Activated CD4-positive, alpha-beta T cell treated with anti-CD3 and anti-CD28 coated beads, Interleukin-2, Interleukin-6, amounts not matched to agents 100 ng/mL and 50 ng/mL, durations not matched to agents 16 hours and 8 hours (primary cell): ENCODE data around the gene UBR2.
"Not testable (repeated sequence)": the region's sequence is repeated elsewhere in the genome, so short reads cannot be mapped to it uniquely, and the experiment has no call there.

ENCODE experiments used
- DNase-seq: peaks from one replicate; pipeline ENCODE4 v3.0.0-alpha.2; 2020

Gene UBR2

DNA sequence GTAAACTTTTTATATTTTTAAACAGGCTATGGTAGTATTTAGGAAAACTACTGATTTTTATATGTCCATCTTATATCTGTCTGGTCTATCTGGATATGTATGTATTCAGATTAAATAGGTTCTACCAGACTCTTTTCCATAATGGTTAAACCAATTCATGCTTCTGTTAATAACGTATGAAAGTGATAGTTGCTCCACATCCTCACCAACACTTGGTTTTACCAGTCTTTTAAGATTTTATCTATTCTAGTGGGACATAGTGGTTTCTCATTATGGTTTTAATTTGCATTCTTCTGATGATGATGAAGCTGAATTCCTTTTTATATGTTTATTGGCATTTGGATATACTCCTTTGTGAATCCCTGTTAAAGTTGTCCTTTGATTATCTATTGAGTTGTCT lies 56.1 kb downstream of the UBR2 start:
- DNase-seq: no peak

- no peak for DNase-seq
Measured at GRCh38 chr6:42624601-42625000, 60.8 kb downstream of the UBR2 start.

DNA sequence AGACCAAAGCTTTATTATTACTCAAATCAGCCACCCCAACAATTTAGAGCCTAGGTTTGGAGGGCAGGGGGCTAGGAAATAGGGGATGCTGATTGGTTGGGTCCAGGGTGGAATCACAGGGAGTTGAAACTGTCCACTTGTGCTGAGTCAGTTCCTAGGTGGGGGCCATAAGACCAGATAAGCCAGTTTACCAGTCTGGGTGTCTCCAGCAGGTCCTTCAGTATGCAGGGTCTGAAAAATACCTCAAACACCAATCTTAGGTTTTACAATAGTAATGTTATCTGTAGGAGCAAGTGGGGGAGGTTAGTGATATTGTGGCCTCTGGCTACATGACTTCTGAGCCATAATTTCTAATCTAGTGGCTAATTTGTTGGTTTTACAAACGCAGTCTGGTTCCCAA lies 63.2 kb downstream of the UBR2 start:
- DNase-seq: no peak

DNA sequence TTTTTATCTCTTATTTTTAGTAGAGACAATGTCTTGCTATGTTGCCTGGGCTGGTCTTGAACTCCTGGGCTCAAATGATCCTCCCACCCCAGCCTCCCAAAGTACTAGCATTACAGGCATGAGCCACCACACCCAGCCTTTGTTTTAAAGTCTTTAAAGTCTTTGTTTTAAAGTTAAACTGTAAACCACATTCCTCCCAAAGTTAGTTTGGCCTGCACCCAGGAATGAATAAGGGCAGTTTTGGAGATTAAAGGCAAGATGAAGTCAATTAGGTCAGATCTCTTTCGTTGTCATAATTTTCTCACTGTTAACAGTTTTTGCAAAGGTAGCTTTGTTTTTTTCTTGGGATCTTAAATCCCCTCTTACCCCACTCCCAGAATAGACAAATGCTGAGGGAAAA lies 63.8 kb downstream of the UBR2 start:
- DNase-seq: no peak

DNA sequence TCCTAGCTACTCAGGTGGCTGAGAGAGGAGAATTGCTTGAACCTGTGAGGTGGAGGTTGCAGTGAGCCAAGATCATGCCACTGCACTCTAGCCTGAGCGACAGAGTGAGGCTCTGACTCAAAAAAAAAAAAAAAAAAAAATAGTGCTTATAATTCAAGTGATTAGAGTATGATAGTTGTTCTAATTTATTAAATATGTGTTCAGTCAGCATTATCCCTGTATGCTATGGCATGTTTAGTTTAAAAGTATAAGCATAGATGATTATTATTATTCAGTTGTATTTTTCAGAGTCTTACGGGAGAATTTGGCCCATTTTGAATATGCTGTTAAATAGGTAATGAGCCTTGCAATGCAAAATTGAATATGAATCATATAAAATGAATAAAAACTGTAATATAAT lies 64.8 kb downstream of the UBR2 start:
- no peak for DNase-seq

GRCh38 chr6:42629845-42630244 lies 66.0 kb downstream of the UBR2 start:
- DNase-seq: peak; percentile 5

DNA sequence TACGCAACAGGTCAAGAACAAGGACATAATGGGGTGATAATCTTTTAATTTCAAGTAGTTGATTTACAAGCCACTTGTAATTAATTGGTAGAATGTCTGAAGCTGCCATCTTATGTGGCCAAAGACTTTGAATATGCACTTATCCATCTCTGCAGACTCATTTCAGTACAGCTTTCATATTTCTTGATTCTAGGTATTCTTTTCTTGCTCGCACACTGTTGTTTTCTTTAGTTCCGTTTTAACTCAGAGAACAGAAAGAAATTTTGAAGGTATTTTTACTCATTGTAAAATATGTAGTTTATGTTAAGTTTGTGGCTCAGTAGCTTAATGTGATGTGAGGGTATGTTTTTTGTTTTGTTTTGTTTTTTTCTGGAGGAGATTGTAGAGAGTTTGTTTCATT lies 73.9 kb downstream of the UBR2 start:
- DNase-seq: peak; percentile 56

DNA sequence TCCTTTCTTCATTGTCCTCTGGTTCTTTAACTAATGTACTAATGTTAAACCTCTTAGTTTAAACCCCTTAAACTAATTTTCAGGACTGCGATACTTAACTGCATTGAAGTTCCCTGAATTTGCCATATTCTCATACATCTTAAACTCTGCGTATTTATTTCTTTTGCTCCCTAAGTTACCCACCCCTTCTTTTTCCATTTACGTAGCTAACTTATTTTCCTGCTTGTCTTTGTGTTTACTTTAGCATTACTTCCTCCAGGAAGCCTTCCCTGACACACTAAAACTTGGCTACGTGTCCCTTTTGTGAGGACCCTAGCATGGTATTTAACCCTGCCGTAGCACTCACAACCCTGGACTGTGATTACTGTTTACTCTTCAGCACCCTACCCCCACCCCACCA lies 79.0 kb downstream of the UBR2 start:
- DNase-seq: no peak

DNA sequence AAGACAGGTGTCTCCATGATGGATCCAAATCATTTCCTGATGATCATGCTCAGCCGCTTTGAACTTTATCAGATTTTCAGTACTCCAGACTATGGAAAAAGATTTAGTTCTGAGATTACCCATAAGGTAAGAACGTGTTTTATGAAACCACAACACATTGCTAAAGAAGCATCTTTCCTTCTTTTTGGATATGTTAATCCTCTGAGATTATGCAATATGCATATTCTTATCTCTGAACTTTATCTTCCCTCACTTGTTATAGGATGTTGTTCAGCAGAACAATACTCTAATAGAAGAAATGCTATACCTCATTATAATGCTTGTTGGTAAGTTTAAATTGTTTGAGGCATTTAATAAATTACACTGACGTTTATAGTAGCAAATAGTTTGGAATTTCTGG lies 80.4 kb downstream of the UBR2 start:
- DNase-seq: no peak

DNA sequence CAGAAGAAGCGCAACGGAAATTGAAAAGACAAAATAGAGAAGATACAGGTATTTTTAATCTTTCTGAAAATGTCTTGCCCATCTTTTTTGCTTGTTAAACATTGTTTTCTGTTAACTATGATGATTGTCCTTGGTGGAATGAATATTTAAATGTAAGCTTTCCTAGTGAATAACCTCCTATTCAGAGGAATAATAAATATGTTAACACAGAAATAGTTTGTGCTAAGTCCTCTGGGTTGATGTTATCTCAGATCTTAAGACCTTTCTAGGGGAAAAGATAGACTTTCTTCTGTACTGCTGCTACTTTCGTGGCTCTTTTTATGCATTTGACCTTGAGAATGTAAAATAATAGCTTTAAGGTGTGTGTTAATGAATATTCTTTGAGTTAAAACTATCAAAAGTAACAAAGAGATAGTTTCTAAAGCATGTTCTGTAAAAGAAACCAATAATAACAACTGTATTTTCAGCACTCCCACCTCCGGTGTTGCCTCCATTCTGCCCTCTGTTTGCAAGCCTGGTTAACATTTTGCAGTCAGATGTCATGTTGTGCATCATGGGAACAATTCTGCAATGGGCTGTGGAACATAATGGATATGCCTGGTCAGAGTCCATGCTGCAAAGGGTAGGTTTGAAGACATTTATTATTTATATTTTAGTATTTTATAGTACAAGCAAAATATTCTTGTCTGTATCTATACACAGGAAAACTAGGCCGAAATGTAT lies 88.4 kb downstream of the UBR2 start:
- no peak for DNase-seq

GRCh38 chr6:42653851-42654250 lies 90.0 kb downstream of the UBR2 start:
- DNase-seq: no peak

- DNase-seq: no peak
Measured at GRCh38 chr6:42659806-42660205, 96.0 kb downstream of the UBR2 start.

DNA sequence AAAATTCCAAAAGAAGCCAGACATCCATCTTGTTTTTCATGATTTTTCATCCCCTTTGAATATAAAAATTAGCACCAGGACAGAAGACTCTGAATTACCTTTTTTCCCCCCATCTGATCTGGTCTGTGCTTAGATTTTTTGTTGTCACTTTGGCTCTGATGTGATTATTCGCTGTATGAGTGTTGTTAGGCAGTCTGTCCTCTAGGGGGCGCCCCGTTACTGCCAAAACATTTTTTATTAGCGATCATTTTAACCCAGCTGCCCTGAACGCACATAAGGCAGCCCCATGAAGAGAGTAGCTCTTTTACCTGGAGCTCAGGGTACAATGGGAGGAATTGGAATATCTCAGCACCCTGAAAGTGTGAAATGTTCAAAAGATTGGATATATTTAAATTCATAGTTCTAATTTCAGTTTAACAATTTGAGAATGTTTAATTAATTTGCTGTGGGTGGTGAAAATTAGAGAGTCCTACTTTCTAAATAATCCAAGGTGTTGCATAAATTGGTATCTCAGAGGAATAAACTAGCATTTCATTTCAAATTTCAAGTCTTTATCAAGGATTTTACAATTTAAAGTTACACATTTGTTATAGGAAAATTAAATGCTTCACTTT lies 97.8 kb downstream of the UBR2 start:
- peak; percentile 86 for DNase-seq

GRCh38 chr6:42664718-42665117 lies 100.9 kb downstream of the UBR2 start:
- no peak for DNase-seq

- DNase-seq: not testable (repeated sequence)
Measured at GRCh38 chr6:42674368-42674767, 110.5 kb downstream of the UBR2 start.

DNA sequence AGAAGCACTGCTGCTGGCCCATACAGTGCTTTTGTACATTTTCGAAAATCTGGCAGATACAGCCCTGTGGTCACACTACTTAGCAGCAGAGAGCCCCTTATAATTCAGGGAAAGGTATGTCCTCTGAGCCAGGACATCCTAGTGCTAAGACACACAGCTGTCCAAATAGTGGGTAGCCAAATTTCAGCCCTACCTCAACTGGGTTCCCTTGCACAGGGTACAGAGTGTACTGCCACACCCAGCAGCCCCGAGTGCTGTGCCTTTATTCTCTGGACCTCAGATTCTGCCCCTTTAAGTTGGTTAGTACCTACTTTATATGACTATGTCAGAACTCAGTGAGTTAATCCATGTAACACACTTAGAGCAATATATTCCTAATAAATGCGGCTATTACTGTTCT lies 111.0 kb downstream of the UBR2 start:
- DNase-seq: no peak

GRCh38 chr6:42679358-42679757 lies 115.5 kb downstream of the UBR2 start:
- no peak for DNase-seq

DNA sequence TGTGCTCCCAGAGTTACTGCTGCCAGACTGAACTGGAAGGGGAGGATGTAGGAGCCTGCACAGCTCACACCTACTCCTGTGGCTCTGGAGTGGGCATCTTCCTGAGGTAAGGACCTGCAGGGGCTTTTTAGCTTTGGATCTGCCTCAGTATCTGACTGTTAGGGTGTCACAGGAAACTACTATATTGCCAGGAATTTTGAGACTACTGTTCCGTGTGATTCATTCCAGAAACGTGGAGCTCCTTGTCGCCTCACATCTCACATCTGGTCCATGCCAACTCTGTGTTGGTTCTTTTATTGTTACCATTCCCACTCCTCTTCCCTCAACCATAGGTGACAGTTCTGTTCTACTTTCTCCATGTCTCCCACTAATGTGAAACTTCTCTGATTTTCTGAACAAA lies 124.5 kb downstream of the UBR2 start:
- DNase-seq: no peak

- DNase-seq: no peak
Measured at GRCh38 chr6:42689371-42689770, 125.5 kb downstream of the UBR2 start.

GRCh38 chr6:42690151-42690702 lies 126.4 kb downstream of the UBR2 start:
- DNase-seq: no peak

GRCh38 chr6:42690872-42691271 lies 127.0 kb downstream of the UBR2 start:
- no peak for DNase-seq

GRCh38 chr6:42692137-42692911 lies 128.5 kb downstream of the UBR2 start:
- DNase-seq: no peak

- DNase-seq: no peak
Measured at GRCh38 chr6:42693725-42694323, 130.0 kb downstream of the UBR2 start.
